ENCODE results near the gene PRPS1. TPM values are rescaled to one million over a fixed set of nuclear protein-coding genes. Genes with fewer than 3 reads are reported as not detected.
"Not testable (repeated sequence)": the region's sequence is repeated elsewhere in the genome, so short reads cannot be mapped to it uniquely, and the experiment has no call there.

The PRPS1 gene
- total RNA-seq, 2 donors from 2014 or later = 37.5 to 37.6 TPM

DNA sequence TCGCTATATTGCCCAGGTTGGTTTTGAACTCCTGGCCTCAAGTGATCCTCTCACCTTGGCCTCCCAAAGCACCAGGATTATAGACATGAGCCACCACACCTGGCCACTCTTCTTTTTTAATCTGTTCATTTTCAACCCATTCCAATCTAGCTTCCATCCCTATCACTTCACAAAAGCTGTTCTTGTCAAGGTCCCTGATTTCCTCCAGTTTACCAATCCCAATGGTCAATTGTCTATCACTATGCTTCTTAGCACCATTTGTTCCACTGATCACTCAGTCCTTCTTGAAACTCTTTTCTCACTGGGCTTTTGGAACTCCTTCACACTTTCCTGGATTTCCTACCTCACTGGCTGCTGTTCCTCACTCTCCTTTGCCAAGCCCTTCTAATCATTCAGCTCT lies 38.6 kb downstream of the PRPS1 start:
- Histone ChIP-seq H3K36me3 (no peaks in the 10 kb centered on the region), H3K4me1 (replicated peaks) (no peaks in the 10 kb centered on the region), H3K9me3 (no peaks in the 10 kb centered on the region), H3K27ac (no peak overlapping the region), H3K4me3 (no peak overlapping the region), H3K27me3 (replicated peaks; ENCODE audit: insufficient read depth) (no peaks in the 10 kb centered on the region)
- 100% methylated on average over 1 of the region's 1 CpG for WGBS
- DNase-seq (ENCODE audit: low spot score) = no peak
- TF ChIP-seq, protein P1, sequence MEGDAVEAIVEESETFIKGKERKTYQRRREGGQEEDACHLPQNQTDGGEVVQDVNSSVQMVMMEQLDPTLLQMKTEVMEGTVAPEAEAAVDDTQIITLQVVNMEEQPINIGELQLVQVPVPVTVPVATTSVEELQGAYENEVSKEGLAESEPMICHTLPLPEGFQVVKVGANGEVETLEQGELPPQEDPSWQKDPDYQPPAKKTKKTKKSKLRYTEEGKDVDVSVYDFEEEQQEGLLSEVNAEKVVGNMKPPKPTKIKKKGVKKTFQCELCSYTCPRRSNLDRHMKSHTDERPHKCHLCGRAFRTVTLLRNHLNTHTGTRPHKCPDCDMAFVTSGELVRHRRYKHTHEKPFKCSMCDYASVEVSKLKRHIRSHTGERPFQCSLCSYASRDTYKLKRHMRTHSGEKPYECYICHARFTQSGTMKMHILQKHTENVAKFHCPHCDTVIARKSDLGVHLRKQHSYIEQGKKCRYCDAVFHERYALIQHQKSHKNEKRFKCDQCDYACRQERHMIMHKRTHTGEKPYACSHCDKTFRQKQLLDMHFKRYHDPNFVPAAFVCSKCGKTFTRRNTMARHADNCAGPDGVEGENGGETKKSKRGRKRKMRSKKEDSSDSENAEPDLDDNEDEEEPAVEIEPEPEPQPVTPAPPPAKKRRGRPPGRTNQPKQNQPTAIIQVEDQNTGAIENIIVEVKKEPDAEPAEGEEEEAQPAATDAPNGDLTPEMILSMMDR (IDR thresholded peaks at IDR 0.05) = no peak
- TF ChIP-seq POLR2AphosphoS5 (IDR thresholded peaks at IDR 0.05) (no peak), POLR2A (IDR thresholded peaks at IDR 0.05) (no peak)
- intact Hi-C loops (cut with DNase I) = no loop called here

DNA sequence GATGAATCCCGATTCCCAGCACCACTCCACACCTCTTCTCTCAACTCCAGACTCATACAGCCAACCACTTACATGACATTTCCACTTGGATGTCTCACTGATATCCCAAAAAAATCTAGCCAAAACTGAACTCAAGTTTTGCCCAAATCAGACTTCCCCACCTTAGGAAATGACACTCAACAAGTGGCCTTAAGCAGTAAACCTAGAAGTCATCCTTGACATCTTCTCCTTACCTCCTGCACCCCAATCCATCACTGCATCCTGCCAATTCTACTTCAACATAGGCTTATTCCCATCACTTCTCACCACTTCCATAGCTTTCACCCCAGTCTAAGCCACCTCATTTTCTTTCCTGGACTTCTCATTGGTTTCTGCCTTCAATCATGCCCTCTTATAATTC lies 39.1 kb downstream of the PRPS1 start:
- Histone ChIP-seq H3K4me3 (no peak overlapping the region), H3K27ac (no peak overlapping the region), H3K27me3 (replicated peaks; ENCODE audit: insufficient read depth) (no peaks in the 10 kb centered on the region), H3K9me3 (no peaks in the 10 kb centered on the region), H3K36me3 (no peaks in the 10 kb centered on the region), H3K4me1 (replicated peaks) (no peaks in the 10 kb centered on the region)
- DNase-seq (ENCODE audit: low spot score) = no peak
- TF ChIP-seq POLR2A (IDR thresholded peaks at IDR 0.05) (no peak), POLR2AphosphoS5 (IDR thresholded peaks at IDR 0.05) (no peak)
- TF ChIP-seq, protein P1 (IDR thresholded peaks at IDR 0.05) = no peak
- intact Hi-C loops (cut with DNase I) = no loop called here
- 100% methylated on average over 1 of the region's 1 CpG for WGBS

DNA sequence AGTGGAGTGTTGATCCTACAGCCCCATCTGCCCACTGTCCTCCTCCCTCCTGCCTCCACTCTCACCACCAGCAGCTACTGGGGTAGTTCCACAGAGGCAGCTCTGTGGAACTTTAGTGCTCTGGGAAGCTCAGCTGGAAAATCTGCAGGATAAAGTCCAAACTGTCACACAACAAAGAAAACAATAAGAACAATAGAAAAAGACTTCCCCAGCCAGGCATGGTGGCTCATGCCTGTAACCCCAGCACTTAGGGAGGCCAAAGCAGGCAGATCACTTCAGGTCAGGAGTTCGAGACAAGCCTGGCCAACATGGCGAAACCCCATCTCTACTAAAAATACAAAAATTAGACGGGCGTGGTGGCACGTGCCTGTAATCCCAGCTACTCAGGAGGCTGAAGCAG lies 40.4 kb downstream of the PRPS1 start:
- not testable (repeated sequence) for H3K36me3 ChIP-seq
- WGBS = 100% methylated on average over 1 of the region's 5 CpGs

DNA sequence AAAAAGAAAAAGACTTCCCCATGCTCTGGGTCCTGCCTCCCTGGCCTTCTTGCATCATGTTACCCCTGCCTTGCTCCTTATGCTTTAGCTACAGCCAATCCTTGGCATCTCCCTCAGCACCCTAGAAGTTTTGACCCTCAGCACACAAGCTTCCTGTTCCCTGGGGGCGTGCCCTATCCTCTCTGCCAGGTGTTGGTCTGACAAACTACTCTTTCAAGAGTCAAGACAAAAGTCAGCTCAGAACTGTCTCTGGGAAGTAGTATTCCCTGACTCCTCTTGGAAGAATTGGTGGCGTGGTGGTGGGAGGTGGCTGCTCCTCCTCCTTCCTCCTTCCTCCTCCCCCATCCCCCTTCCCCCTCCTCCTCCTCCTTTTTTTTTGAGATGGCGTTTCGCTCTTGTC lies 41.0 kb downstream of the PRPS1 start:
- H3K9me3 ChIP-seq = no peaks in the 10 kb centered on the region
- no peaks in the 10 kb centered on the region for H3K36me3 ChIP-seq
- DNase-seq (ENCODE audit: low spot score) = no peak
- H3K4me3 ChIP-seq = no peak overlapping the region
- no peaks in the 10 kb centered on the region for H3K27me3 ChIP-seq (replicated peaks; ENCODE audit: insufficient read depth)
- TF ChIP-seq POLR2A (IDR thresholded peaks at IDR 0.05) (no peak), POLR2AphosphoS5 (IDR thresholded peaks at IDR 0.05) (no peak)
- TF ChIP-seq, protein P1 (IDR thresholded peaks at IDR 0.05) = no peak
- H3K4me1 ChIP-seq (replicated peaks) = no peaks in the 10 kb centered on the region
- intact Hi-C loops (cut with DNase I) = no loop called here
- 93% methylated on average over 4 of the region's 4 CpGs for WGBS
- H3K27ac ChIP-seq = no peak overlapping the region

More for the DNA sequence above, 40.4 kb downstream of the PRPS1 start:
- H3K4me3 ChIP-seq; H3K27ac ChIP-seq; H3K4me1 ChIP-seq (replicated peaks); DNase-seq (ENCODE audit: low spot score); intact Hi-C loops (cut with DNase I); H3K9me3 ChIP-seq; H3K27me3 ChIP-seq (replicated peaks; ENCODE audit: insufficient read depth): not testable (repeated sequence)

DNA sequence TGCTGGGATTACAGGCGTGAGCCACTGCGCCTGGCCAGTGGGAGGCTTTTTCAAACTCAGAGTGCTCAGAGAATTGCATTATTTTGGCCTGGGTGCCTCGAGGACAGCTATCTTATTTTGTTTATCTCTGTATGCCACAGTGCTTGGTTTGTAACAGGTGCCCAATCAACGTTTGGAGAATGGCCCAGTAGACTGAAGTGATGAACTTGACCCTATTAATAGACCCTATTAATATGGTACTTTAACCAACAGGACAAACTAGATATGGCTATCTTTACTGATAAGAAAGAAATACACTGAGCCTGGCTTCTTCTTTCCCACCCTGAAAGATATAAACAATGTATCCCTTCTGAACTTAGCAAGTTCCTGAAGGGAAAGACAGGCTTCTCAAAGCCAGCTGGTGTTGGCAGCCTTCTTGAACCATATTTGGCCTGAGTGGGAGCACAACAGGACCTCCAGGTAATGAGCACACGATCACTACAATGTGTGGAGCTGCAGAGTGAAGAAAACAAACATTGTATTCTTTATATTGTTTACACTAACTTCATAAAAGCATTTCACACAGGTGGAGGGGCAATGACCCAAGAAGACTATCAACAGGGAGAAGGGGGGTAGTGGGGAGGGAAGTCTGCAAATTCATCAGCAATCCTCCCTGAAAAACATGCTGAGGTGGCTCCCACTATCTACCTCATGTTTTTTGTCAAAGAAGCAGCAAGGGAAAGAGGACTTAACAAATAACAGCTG lies 41.7 kb downstream of the PRPS1 start:
- H3K27me3 ChIP-seq (replicated peaks; ENCODE audit: insufficient read depth) = no peaks in the 10 kb centered on the region
- H3K36me3 ChIP-seq = no peaks in the 10 kb centered on the region
- no peaks in the 10 kb centered on the region for H3K4me1 ChIP-seq (replicated peaks)
- H3K4me3 ChIP-seq = no peak overlapping the region
- peak overlapping the region in 1 of 2 donors; percentile 35 for H3K27ac ChIP-seq
- no peaks in the 10 kb centered on the region for H3K9me3 ChIP-seq
- DNase-seq (ENCODE audit: low spot score) = no peak
- TF ChIP-seq POLR2AphosphoS5 (IDR thresholded peaks at IDR 0.05) (peak; percentile 48), POLR2A (IDR thresholded peaks at IDR 0.05) (no peak)
- TF ChIP-seq, protein P1 (IDR thresholded peaks at IDR 0.05) = no peak
- intact Hi-C loops (cut with DNase I) = loop anchor here (5.0 kb wide), 1 partner anchor 107 kb away; the partner anchor contains the start of genes NCBP2L and TSC22D3
- 53% methylated on average over 5 of the region's 5 CpGs for WGBS

- not testable (repeated sequence) for H3K27me3 ChIP-seq (replicated peaks; ENCODE audit: insufficient read depth); H3K27ac ChIP-seq; H3K4me1 ChIP-seq (replicated peaks); DNase-seq (ENCODE audit: low spot score); H3K36me3 ChIP-seq; H3K9me3 ChIP-seq; H3K4me3 ChIP-seq
- intact Hi-C loops (cut with DNase I) = loop anchor here (5.0 kb wide), 1 partner anchor 106 kb away; the partner anchor contains the start of genes NCBP2L and TSC22D3
- 86% methylated on average over 9 of the region's 9 CpGs for WGBS
These were observed 42.9 kb downstream of the PRPS1 start for GRCh38 chrX:107671256-107671655.

Measured in prostate gland (tissue), 2 donors.